Embryonic facial prominence (tissue), 1 donor: Measurements from ENCODE around the gene THOC2.
"Not testable (repeated sequence)": the region's sequence is repeated elsewhere in the genome, so short reads cannot be mapped to it uniquely, and the experiment has no call there.

Experiments used
- DNase-seq: peaks from one replicate; pipeline ENCODE4 v3.0.0-alpha.2; 2016; ENCODE audit errors: extremely low spot score

Gene THOC2

DNA sequence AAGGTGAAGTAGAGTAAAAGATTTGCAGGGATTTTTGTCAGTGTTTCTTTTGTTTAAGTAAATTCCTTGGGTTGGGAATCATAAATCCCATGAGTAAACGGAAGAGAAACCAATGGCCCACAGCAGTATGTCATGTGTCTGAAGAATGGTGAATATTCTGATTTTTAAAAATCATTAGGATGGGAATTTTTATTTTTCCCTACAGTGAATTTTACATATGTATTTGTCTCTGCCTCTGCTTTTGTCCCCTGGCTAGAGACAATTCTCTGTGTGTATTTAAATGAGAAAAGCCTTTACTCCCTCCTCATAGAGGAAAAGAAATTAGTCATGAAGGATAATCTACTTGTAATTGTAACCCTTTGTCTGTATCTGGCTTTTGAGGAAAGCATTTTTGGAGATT is 152.1 kb downstream of the THOC2 start:
- no peak for DNase-seq

- DNase-seq = not testable (repeated sequence)
Observed at GRCh38 chrX:123574027-123574426, 158.8 kb downstream of the THOC2 start.

DNA sequence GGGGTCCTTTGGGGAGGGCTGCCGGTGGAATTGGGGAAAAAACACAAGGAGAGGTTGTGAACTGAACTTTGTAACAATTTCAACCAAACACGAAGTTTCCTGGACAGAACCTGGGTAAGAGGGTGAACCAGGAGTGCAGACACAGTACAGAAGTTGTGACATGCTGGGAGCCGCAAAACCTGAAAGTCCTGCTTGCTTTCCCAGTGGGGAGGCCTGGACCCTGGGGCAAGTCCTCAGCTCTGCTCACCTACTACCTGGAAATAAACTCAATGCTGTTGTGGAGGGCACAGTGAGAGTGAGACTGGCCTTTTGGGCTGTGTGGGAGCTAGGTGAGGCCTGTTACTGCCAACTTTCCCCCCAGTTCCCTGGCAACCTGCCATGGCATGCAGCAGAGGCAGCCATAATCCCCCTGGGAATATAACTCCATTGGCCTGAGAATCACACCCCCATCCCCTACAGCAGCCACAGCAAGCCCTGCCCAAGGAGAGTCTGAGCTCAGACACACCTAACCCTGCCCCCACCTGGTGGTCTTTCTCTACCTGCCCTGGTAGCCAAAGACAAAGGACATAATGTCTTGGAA is 162.8 kb downstream of the THOC2 start:
- DNase-seq = no peak

- DNase-seq = no peak
Observed at GRCh38 chrX:123563167-123563566, 169.7 kb downstream of the THOC2 start.

- DNase-seq = no peak
Observed at GRCh38 chrX:123562342-123563146, 170.3 kb downstream of the THOC2 start.

DNA sequence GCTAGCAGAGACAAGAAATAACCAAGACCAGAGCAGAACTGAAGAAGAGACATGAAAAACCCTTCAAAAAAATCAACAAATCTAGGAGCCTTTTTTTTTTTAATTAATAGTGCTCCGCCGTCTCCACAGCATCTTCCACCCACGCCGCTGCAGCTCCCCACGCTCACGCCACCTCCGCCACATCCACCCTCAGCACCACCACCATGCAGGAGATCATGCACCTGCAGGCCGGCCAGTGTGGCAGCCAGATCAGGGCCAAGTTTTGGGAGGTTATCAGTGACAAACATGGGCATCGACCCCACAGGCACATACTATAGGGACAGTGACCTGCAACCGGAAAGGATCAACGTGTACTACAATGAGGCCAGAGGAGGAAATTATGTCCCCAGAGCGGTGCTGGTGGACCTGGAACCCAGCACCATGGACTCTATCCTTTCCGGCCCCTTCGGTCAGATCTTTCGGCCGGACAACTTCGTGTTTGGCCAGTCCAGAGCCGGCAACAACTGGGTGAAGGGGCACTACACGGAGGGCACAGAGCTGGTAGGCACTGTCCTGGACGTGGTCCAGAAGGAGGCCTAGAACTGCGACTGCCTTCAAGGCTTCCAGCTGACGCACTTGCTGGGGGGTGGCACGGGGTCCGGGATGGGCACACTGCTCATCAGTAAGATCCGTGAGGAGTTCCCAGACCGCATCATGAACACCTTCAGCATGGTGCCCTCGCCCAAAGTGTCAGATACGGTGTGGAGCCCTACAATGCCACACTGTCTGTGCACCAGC is 171.2 kb downstream of the THOC2 start:
- DNase-seq = no peak

DNA sequence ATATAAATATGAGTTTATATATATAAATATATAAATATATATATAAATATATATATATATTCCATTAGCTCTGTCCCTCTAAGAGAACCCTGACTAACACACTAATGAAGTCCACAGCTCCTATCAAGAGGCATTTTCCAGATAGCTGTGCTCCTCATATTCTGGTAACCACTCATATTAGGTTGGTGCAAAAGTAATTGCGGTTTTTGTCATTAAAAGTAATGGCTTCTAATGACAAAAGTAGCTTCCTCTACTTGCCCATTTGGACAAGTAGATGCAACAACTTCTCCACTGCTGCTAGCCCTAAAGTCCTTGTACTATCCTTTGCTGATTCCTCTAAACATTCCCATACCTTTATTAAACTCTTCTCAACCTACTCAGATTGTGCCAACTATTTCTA is 182.0 kb downstream of the THOC2 start:
- DNase-seq = no peak
